GM23248 (cell line): ENCODE data around the gene CUL9. TPM values are rescaled to one million over a fixed set of nuclear protein-coding genes. Genes with fewer than 3 reads are reported as not detected.

Experiments
- DNase-seq: peaks from one replicate; pipeline ENCODE4 v3.0.0-alpha.2; 2015
- H2AFZ ChIP-seq: fragments of 200-600 bp; sonication (generic); 2 replicates; pipeline ENCODE4 v1.6.1; 2016; ENCODE audit warnings: antibody characterized with exemption
- H3F3A ChIP-seq: fragments of 200-600 bp; sonication (generic); 2 replicates; pipeline ENCODE4 v1.6.1; 2016; ENCODE audit warnings: mild to moderate bottlenecking, antibody characterized with exemption, mixed run types; ENCODE audit not compliant: insufficient read depth
- H3K27ac ChIP-seq: fragments of 200-600 bp; sonication (generic); 2 replicates; pipeline ENCODE4 v1.5.1; 2016; ENCODE audit warnings: mild to moderate bottlenecking
- H3K27me3 ChIP-seq: fragments of 200-600 bp; sonication (generic); replicated peaks from 2 replicates; pipeline ENCODE4 v1.6.1; 2016; ENCODE audit warnings: mild to moderate bottlenecking; ENCODE audit not compliant: insufficient read depth
- H3K36me3 ChIP-seq: fragments of 200-600 bp; sonication (generic); 2 replicates; pipeline ENCODE4 v1.6.1; 2016; ENCODE audit warnings: low read depth, mild to moderate bottlenecking
- H3K4me1 ChIP-seq: fragments of 200-600 bp; sonication (generic); 2 replicates; pipeline ENCODE4 v1.6.1; 2016; ENCODE audit warnings: mild to moderate bottlenecking; ENCODE audit not compliant: insufficient read depth
- H3K4me2 ChIP-seq: fragments of 200-600 bp; sonication (generic); one replicate; pipeline ENCODE4 v1.6.1; 2016; ENCODE audit warnings: mild to moderate bottlenecking; ENCODE audit not compliant: unreplicated experiment
- H3K4me3 ChIP-seq: fragments of 200-600 bp; sonication (generic); 2 replicates; pipeline ENCODE4 v1.5.1; 2016; ENCODE audit warnings: mild to moderate bottlenecking
- H3K79me2 ChIP-seq: fragments of 200-600 bp; sonication (generic); 2 replicates; pipeline ENCODE4 v1.6.1; 2016; ENCODE audit warnings: mild to moderate bottlenecking; ENCODE audit not compliant: insufficient read depth
- H3K9ac ChIP-seq: fragments of 200-600 bp; sonication (generic); 2 replicates; pipeline ENCODE4 v1.6.1; 2016; ENCODE audit warnings: mild to moderate bottlenecking
- H3K9me2 ChIP-seq: fragments of 200-600 bp; sonication (generic); 2 replicates; pipeline ENCODE4 v1.6.1; 2016; ENCODE audit warnings: mixed run types, mild to moderate bottlenecking, moderate library complexity; ENCODE audit not compliant: insufficient read depth
- H3K9me3 ChIP-seq: fragments of 200-600 bp; sonication (generic); one replicate; pipeline ENCODE4 v1.6.1; 2017; ENCODE audit warnings: low read depth
- H4K20me1 ChIP-seq: fragments of 200-600 bp; sonication (generic); 2 replicates; pipeline ENCODE4 v1.6.0; 2016; ENCODE audit not compliant: insufficient read depth
- EZH2 ChIP-seq: fragments of 200-600 bp; sonication (generic); IDR thresholded peaks from 2 replicates; pipeline ENCODE4 v1.6.1; 2018; ENCODE audit warnings: antibody characterized with exemption, mild to moderate bottlenecking; ENCODE audit not compliant: insufficient read depth, poor library complexity, severe bottlenecking
- EZH2phosphoT487 ChIP-seq: fragments of 200-600 bp; sonication (generic); IDR thresholded peaks from 2 replicates; pipeline ENCODE4 v1.6.1; 2018; ENCODE audit warnings: antibody characterized with exemption, moderate library complexity, mild to moderate bottlenecking, low read depth; ENCODE audit not compliant: insufficient read depth
- WGBS, 2 experiments: methylation state at CpG; one replicate each; pipeline ENCODE4 v1.1.6; 2015 to 2017; ENCODE audit warnings: low lambda C conversion rate in 2 of 2, low coverage in 1 of 2; ENCODE audit errors: missing lambda C conversion rate in 2 of 2; 5-methylcytosine and 5-hydroxymethylcytosine counted together
- in situ Hi-C: fragments of 300-500 bp; cut with MboI; formaldehyde crosslinking; loops from 2 replicates; pipeline ENCODE4 v1.15.0; 2020
- polyA plus RNA-seq: library from polyadenylated mRNA; unstranded; fragments of >200 nt; fragmentation: Nextera tagmentation; extraction: Ambion mirVana; gene quantifications from 2 replicates; pipeline ENCODE4 v1.2.1, GENCODE V29; 2016
- total RNA-seq: library from RNA; depleted of rRNA; stranded (reverse); fragments of >200 nt; shearing (Covaris generic); gene quantifications from 2 replicates; pipeline ENCODE4 v1.2.3, GENCODE V29; 2014

Gene CUL9
- total and polyA plus RNA-seq, 2 experiments from 2014 or later: 8.5 to 15.0 TPM

- DNase-seq: peak; percentile 23
- 20 to 23% methylated on average over 3 of the region's 3 CpGs for WGBS, 2 experiments
- Histone ChIP-seq H3K27ac (no peak overlapping the region), H2AFZ (no peak overlapping the region; the same call in 1 of the 2 replicates), H3K9ac (no peak overlapping the region), H3K9me2 (no peaks in the 10 kb centered on the region), H3K36me3 (no peaks in the 10 kb centered on the region), H3K4me2 (no peak overlapping the region), H3K27me3 (peaks cover 10% of the 10 kb centered on the region; the same call in 1 of the 2 replicates), H3K4me1 (no peaks in the 10 kb centered on the region), H4K20me1 (no peaks in the 10 kb centered on the region), H3K79me2 (no peaks in the 10 kb centered on the region), H3K9me3 (no peaks in the 10 kb centered on the region), H3K4me3 (no peak overlapping the region), H3F3A (no peaks in the 10 kb centered on the region)
- in situ Hi-C loops: no loop called here
- TF ChIP-seq EZH2 (no peak), EZH2phosphoT487 (no peak)
These were observed 86.3 kb downstream of the CUL9 start for GRCh38 chr6:43268355-43268700.

GRCh38 chr6:43268782-43269272 lies 86.8 kb downstream of the CUL9 start:
- H3K36me3 ChIP-seq: no peaks in the 10 kb centered on the region
- no peak overlapping the region for H3K4me3 ChIP-seq
- no peaks in the 10 kb centered on the region for H3K9me3 ChIP-seq
- H3K4me2 ChIP-seq: no peak overlapping the region
- no peaks in the 10 kb centered on the region for H3K4me1 ChIP-seq
- no peaks in the 10 kb centered on the region for H4K20me1 ChIP-seq
- no peak overlapping the region for H3K27ac ChIP-seq
- H3K9me2 ChIP-seq: no peaks in the 10 kb centered on the region
- TF ChIP-seq EZH2 (no peak), EZH2phosphoT487 (no peak)
- WGBS, 2 experiments: 30 to 35% methylated on average over 10 of the region's 10 CpGs
- H2AFZ ChIP-seq: no peak overlapping the region; the same call in 1 of the 2 replicates
- no peaks in the 10 kb centered on the region for H3K79me2 ChIP-seq
- in situ Hi-C loops: no loop called here
- no peaks in the 10 kb centered on the region for H3F3A ChIP-seq
- H3K9ac ChIP-seq: no peak overlapping the region
- no peak for DNase-seq
- H3K27me3 ChIP-seq: peaks cover 14% of the 10 kb centered on the region

- Histone ChIP-seq H3K4me1 (no peaks in the 10 kb centered on the region), H3K9me2 (no peaks in the 10 kb centered on the region), H3K36me3 (no peaks in the 10 kb centered on the region), H3K9me3 (no peaks in the 10 kb centered on the region), H3K4me2 (peak overlapping the region; percentile 65), H3F3A (no peaks in the 10 kb centered on the region), H3K4me3 (peak overlapping the region; percentile 59), H2AFZ (peak overlapping the region; percentile 50), H3K27me3 (peaks cover 16% of the 10 kb centered on the region), H3K79me2 (no peaks in the 10 kb centered on the region), H4K20me1 (no peaks in the 10 kb centered on the region), H3K27ac (no peak overlapping the region), H3K9ac (no peak overlapping the region)
- no peak for TF ChIP-seq EZH2
- TF ChIP-seq EZH2phosphoT487: no peak
- peak; percentile 42 for DNase-seq
- WGBS, 2 experiments: 6 to 14% methylated on average over 35 to 40 of the region's 44 CpGs
- in situ Hi-C loops: no loop called here
These were observed 87.4 kb downstream of the CUL9 start for GRCh38 chr6:43269273-43270007.

DNA sequence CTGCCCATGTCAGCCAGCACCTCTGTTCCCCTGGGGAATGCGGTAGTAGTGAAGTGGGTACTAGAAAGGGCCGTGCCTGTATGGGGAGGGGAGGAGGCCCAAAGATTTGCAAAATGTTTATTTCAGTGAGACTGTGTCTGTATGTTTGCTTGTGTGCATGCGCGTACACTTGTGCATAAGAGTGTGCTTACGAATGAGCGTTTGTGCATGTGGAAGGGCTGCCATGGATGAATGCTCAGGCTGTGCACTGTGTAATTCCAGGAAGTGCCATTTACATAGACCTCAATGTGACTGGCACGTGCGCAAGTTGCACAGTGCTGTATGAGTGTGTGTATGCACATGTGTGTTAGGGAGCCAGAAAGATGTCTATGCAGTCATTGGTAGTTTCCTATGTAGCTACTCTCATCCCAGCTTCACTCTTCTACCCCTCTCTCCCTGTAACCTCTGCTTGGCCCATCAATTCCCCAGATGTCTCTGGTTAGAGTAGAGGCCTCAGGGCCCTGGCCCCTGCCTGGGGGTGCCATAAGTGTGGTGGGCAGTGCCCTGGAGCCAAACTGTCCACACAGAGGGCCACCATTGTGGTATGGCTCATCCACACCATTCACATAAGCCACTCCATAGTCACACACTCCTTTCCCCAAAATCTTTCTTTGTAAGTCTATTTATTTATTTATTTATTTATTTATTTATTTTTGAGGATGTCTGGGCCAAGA lies 89.3 kb downstream of the CUL9 start:
- H3K27me3 ChIP-seq: peaks cover 31% of the 10 kb centered on the region
- no peaks in the 10 kb centered on the region for H3K9me2 ChIP-seq
- in situ Hi-C loops: no loop called here
- no peaks in the 10 kb centered on the region for H3F3A ChIP-seq
- 82 to 84% methylated on average over 8 of the region's 8 CpGs for WGBS, 2 experiments
- no peaks in the 10 kb centered on the region for H3K9me3 ChIP-seq
- H3K27ac ChIP-seq: no peak overlapping the region
- H3K4me2 ChIP-seq: no peak overlapping the region
- TF ChIP-seq EZH2: no peak
- no peak for TF ChIP-seq EZH2phosphoT487
- H3K4me3 ChIP-seq: no peak overlapping the region
- H3K36me3 ChIP-seq: no peaks in the 10 kb centered on the region
- no peak overlapping the region for H3K9ac ChIP-seq
- no peak for DNase-seq
- no peak overlapping the region for H2AFZ ChIP-seq
- H3K79me2 ChIP-seq: no peaks in the 10 kb centered on the region
- no peaks in the 10 kb centered on the region for H3K4me1 ChIP-seq
- H4K20me1 ChIP-seq: no peaks in the 10 kb centered on the region
